Cardiac septum (tissue), 1 donor: ENCODE results near the gene PARP9. TPM values are rescaled to one million over a fixed set of nuclear protein-coding genes. Genes with fewer than 3 reads are reported as not detected.
"Not testable (repeated sequence)": the region's sequence is repeated elsewhere in the genome, so short reads cannot be mapped to it uniquely, and the experiment has no call there.

Experiments
- DNase-seq: peaks from one replicate; pipeline ENCODE4 v3.0.0-alpha.2; 2020; ENCODE audit warnings: low spot score
- intact Hi-C: fragments of 100-400 bp; cut with DNase I; formaldehyde crosslinking; loops from one replicate; pipeline ENCODE4 v1.14.0; 2022
- total RNA-seq: library from RNA; stranded (reverse); fragmentation: NEBNext Ultra II Directional; extraction: Animal tissue kit (Norgen Biotek cat#: 25700); gene quantifications from one replicate; pipeline ENCODE4 v1.2.1, GENCODE V29; 2021
- donor health status: DM: no; HTN: no; CAD: no.

Gene PARP9
- total RNA-seq, 1 donor from 2014 or later: 15.0 TPM

- intact Hi-C loops: no loop called here
- DNase-seq: no peak
Observed at GRCh38 chr3:122535964-122536631, 28.0 kb downstream of the PARP9 start.

GRCh38 chr3:122533931-122534334 is 30.2 kb downstream of the PARP9 start:
- no peak for DNase-seq
- intact Hi-C loops: no loop called here

GRCh38 chr3:122533480-122533879 is 30.6 kb downstream of the PARP9 start:
- intact Hi-C loops: no loop called here
- no peak for DNase-seq

GRCh38 chr3:122530164-122530563 is 33.9 kb downstream of the PARP9 start:
- intact Hi-C loops: no loop called here
- DNase-seq: no peak

- intact Hi-C loops: no loop called here
- no peak for DNase-seq
Observed at GRCh38 chr3:122523317-122523716, 40.8 kb downstream of the PARP9 start.

- intact Hi-C loops: no loop called here
- no peak for DNase-seq
Observed at GRCh38 chr3:122520861-122521260, 43.2 kb downstream of the PARP9 start.

GRCh38 chr3:122519693-122520092 is 44.4 kb downstream of the PARP9 start:
- intact Hi-C loops: no loop called here
- DNase-seq: no peak

GRCh38 chr3:122516846-122517360 is 47.2 kb downstream of the PARP9 start:
- no peak for DNase-seq
- intact Hi-C loops: no loop called here

GRCh38 chr3:122515870-122516269 is 48.2 kb downstream of the PARP9 start:
- intact Hi-C loops: loop anchor here (2.0 kb wide), 2 partner anchors 49 to 99 kb away; partner anchors contain the start of genes DTX3L, PARP9 and WDR5B
- no peak for DNase-seq

GRCh38 chr3:122515020-122515468 is 49.1 kb downstream of the PARP9 start:
- intact Hi-C loops: loop anchor here (2.0 kb wide), 2 partner anchors 50 to 98 kb away; partner anchors contain the start of genes DTX3L, PARP9 and WDR5B

GRCh38 chr3:122514123-122515019 is 49.7 kb downstream of the PARP9 start, which contains the start of gene KPNA1:
KPNA1 (minus strand) TSS chr3:122514939; CDS start chr3:122496565, 18,374 bp downstream.
- peak; percentile 95 for DNase-seq
- intact Hi-C loops: loop anchor here (2.0 kb wide), 2 partner anchors 50 to 98 kb away; partner anchors contain the start of genes DTX3L, PARP9 and WDR5B

More at GRCh38 chr3:122515020-122515468, 49.1 kb downstream of the PARP9 start:
- DNase-seq: no peak

GRCh38 chr3:122513386-122514122 is 50.5 kb downstream of the PARP9 start:
- intact Hi-C loops: loop anchor here (2.0 kb wide), 2 partner anchors 51 to 97 kb away; partner anchors contain the start of genes DTX3L, PARP9 and WDR5B
- no peak for DNase-seq

- intact Hi-C loops: no loop called here
- no peak for DNase-seq
Observed at GRCh38 chr3:122512284-122512683, 51.8 kb downstream of the PARP9 start.

GRCh38 chr3:122510878-122511535 is 53.1 kb downstream of the PARP9 start:
- intact Hi-C loops: no loop called here
- no peak for DNase-seq

- DNase-seq, intact Hi-C loops: not testable (repeated sequence)
Observed at GRCh38 chr3:122508944-122509343, 55.2 kb downstream of the PARP9 start.

- DNase-seq: no peak
- intact Hi-C loops: no loop called here
Observed at GRCh38 chr3:122508135-122508914, 55.8 kb downstream of the PARP9 start.

- DNase-seq: no peak
- intact Hi-C loops: no loop called here
Observed at GRCh38 chr3:122506450-122506849, 57.6 kb downstream of the PARP9 start.

- intact Hi-C loops: no loop called here
- no peak for DNase-seq
Observed at GRCh38 chr3:122505676-122506075, 58.4 kb downstream of the PARP9 start.
